ENCODE data around the gene KRT72.

KRT72 gene

GRCh38 chr12:52537101-52537500, 64.2 kb downstream of the KRT72 start:
- no peak for DNase-seq

Measured in NCI-H2107 (cell line).